ENCODE results near the gene KRTAP29-1.

DNA sequence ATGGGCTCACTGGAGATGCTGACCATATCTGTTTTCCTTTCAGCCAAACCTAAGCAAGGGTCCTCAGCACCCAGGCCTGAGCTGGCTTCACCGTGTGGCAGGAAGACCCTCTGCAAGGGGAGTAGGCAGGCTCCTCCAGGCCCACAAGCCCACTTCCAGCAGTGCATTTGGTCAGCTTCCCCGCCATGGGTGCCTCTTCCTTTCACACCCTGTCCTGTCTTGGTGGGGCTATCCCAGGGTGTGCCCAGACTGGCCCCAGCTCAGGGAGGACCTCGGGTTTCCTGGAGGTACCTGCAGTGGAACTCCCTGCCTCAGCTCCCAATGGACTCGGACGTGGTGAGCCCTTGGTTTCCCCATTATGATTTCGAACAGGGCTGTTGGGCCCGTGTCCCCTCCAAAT lies 25.6 kb upstream of the KRTAP29-1 start:
- no peak for TF ChIP-seq ZFP30 (CRISPR knock-in tag; IDR thresholded peaks at IDR 0.05)
- TF ChIP-seq, protein P1, sequence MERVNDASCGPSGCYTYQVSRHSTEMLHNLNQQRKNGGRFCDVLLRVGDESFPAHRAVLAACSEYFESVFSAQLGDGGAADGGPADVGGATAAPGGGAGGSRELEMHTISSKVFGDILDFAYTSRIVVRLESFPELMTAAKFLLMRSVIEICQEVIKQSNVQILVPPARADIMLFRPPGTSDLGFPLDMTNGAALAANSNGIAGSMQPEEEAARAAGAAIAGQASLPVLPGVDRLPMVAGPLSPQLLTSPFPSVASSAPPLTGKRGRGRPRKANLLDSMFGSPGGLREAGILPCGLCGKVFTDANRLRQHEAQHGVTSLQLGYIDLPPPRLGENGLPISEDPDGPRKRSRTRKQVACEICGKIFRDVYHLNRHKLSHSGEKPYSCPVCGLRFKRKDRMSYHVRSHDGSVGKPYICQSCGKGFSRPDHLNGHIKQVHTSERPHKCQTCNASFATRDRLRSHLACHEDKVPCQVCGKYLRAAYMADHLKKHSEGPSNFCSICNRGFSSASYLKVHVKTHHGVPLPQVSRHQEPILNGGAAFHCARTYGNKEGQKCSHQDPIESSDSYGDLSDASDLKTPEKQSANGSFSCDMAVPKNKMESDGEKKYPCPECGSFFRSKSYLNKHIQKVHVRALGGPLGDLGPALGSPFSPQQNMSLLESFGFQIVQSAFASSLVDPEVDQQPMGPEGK (CRISPR knock-in tag; IDR thresholded peaks at IDR 0.05; ENCODE audit: borderline replicate concordance): no peak
- TF ChIP-seq SNAI2 (CRISPR knock-in tag; IDR thresholded peaks at IDR 0.05): no peak
- TF ChIP-seq RARB (CRISPR knock-in tag; IDR thresholded peaks at IDR 0.05): no peak
- TF ChIP-seq, protein P2, sequence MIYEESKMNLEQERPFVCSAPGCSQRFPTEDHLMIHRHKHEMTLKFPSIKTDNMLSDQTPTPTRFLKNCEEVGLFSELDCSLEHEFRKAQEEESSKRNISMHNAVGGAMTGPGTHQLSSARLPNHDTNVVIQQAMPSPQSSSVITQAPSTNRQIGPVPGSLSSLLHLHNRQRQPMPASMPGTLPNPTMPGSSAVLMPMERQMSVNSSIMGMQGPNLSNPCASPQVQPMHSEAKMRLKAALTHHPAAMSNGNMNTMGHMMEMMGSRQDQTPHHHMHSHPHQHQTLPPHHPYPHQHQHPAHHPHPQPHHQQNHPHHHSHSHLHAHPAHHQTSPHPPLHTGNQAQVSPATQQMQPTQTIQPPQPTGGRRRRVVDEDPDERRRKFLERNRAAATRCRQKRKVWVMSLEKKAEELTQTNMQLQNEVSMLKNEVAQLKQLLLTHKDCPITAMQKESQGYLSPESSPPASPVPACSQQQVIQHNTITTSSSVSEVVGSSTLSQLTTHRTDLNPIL (CRISPR knock-in tag; IDR thresholded peaks at IDR 0.05; ENCODE audit: low read depth): no peak
